NCI-H2081 treated with DMSO at 0.1 percent for 48 hours (cell line): Measurements from ENCODE around the gene HILPDA.
A peak's percentile ranks its signal among the peaks of the same experiment; 100 is the strongest.

Source experiments
- DNase-seq: peaks from one replicate; lab custom pipeline; 2025; lab: John Stamatoyannopoulos, UW

The HILPDA gene, protein sequence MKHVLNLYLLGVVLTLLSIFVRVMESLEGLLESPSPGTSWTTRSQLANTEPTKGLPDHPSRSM

GRCh38 chr7:128455543-128456254 lies at the start of gene HILPDA:
Gene HILPDA, plus strand, starts transcription at chr7:128455878. Its CDS starts 1,391 bp downstream, at chr7:128457269.
- DNase-seq: peak; percentile 64

DNA sequence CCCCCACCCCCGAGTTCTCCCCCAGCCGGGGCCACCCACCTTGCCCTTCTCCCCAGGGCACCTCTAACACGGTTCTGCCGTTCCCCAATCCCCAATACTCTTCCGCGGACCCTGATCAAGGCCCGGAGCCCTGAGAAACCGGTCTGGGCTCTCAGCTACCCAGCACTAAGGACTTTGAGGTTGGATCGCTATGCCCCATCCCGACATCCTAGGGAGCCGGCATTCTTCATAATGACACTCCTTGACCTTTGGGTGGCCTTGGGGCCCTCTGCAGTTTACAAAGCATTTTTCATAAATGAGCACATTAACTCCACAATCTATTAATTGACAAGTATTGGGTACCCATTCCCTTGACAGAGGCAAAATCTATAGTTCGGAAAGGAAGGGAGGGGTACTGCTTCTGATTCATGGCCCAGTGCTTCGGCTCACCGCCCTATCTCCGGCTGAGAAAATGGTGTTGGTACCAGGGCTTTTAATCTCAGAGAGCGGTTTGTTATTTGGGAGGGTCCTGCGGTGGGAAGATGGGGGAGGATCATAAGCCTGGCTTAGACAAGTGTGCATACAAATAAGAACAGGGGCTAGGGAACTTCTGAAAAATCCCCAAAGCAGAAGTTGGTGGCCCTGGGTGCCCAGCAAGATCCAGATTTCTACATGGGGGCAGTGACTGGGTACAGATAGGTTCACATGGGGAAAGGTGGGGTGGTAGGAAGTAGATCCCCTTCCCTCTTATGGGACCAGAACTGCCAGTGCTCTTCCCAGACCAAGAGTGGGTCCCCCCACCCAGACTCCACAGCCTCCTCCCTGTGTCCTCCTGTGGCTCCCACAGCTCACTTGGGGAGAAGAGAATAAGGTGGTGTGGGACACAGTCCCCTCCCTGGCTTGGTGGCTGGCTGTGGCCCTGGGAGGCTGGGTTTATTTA lies 49.1 kb upstream of the HILPDA start:
- no peak for DNase-seq

DNA sequence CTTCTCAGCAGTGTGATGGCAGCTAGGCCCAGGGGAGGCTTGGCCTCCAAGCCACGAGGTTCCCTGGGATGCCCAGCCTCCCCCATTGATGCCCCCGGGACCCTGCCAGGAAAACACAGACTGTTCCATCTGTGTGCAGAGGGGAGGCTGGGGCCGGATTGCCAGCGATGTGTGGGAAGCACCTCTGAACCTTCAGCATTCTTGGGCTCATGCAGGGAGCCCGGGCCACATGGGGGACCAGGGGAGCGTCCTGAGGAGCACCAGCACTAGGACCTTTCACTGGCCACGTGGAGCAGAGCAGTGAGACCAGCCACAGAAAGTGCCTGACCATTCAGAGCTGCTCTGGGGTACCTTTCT lies 48.5 kb upstream of the HILPDA start:
- DNase-seq: no peak

GRCh38 chr7:128407751-128408708 lies 47.6 kb upstream of the HILPDA start:
- DNase-seq: no peak

DNA sequence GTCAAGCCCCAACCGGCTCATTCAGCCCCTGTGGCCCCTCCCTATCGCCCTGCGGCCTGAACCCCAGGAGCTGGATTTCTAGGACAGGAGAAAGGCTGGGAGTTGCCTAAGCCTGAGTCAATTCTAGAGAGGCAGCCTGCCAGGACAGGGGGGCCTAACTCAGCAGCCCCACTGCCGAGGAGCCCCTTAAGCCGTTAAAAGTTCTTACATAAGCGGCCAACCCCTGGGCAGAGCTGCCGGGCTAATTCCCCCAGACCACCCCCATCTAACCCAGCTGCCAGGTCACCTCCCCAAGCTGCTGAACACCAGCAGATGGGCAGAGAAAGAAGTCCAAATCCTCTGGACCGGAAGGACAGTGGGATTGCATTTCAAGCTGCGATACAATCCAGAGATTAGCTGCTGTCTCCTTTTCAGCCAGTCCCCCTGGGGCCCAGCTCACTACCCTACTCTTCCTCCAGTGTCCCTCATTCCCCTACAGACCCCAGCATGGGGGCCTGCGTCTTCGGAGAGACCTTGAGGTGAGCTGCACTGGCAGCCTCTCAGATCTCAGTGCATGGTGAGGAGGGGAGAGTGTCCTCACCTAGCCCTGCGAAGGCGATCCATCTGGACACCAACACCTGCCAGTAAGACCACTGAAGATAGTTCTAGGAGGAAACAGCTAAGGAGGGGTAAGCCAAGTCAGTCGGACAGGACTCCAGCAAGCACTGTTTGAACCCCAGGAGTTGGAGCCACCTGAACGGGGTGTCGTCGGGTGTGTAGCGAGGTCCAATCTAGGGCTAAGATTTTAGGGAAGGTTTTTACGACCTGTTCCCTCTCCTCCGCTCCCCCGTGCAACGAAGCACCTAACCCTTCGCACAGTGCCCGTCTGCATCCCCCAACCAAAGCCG lies 46.7 kb upstream of the HILPDA start:
- no peak for DNase-seq

DNA sequence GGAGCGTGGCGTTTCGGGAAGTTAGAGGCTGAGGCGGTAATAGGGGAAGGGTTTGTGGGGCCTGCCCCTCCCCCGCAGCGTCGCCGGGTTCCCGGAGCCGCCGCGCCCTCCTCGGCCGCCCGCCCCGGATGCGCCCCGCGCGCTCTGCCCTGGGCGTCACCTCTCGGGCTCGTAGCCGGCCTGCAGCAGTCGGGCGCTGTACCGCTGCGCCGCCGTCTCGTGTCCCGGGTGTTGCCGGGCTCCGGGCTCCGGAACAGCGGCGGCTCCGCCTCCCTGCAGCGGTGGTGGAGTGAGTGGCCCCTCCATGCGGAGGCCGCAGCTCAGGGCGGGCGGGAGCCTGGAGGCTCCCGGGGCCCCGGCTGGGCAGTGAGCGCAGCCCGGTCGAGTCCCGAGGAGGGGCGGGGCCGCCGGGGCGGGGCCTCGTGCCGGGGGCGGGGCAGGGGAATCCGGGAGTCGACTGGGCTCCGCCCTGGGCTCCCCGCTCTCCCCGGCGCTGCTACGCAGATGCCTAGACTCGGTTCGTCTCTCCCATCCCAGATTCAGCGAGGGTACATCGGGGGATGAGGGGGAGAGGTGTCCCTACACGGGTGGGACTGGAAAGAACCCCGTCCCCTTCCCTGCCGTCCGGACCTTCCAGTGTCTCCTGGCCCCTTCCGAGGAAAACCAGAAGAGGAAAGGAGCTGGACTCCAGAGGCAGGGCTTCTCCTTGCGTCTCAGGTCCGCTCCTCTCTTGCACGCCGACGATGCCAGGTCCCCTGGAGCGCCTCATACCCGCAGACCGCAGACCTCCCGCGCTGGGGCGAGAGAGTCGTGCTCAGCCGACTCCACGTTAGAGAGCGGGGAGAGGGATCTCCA lies 45.9 kb upstream of the HILPDA start, which contains the start of gene IMPDH1:
IMPDH1 (minus strand) TSS at position 387 of the 855 bp plus-strand sequence; CDS start at position 306, 81 bp downstream.
- DNase-seq: no peak

DNA sequence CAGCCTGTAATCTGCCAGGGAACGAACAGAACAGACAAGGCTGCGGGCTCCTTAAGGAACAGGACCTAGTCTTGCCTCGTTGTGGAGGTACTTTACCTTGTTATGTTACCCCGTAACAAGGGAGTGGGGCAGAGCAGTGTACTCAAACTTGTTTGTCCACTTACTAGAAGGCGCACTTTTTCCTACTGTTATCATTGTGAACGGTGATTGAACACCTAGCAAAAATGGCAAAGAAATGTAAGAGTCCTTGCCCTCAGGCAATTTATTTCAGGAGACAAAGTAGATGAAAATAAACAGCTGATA lies 45.3 kb upstream of the HILPDA start:
- DNase-seq: no peak

- DNase-seq: no peak
Measured at GRCh38 chr7:128415217-128415785, 40.4 kb upstream of the HILPDA start.

GRCh38 chr7:128417071-128417470 lies 38.6 kb upstream of the HILPDA start:
- DNase-seq: no peak

GRCh38 chr7:128419257-128419656 lies 36.4 kb upstream of the HILPDA start:
- no peak for DNase-seq

DNA sequence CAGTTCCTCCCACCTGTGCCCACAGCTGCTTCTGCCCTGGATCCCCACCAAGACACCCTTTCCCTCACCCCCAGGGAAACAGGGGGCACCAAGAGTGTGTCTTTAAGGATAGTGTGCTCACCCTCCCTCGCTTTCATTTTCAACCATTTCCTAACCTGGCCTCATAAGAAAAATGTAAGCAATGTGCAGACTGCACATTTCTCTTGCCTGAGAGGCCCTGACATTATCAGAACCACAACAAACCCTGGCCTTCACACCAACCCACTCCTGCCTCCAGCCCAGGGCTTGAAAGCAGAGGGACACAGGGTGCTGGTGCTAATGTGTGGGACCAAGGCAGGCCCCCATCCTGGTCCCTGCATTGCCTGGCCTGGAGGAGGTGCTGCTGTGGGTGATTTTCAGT lies 34.9 kb upstream of the HILPDA start:
- no peak for DNase-seq

DNA sequence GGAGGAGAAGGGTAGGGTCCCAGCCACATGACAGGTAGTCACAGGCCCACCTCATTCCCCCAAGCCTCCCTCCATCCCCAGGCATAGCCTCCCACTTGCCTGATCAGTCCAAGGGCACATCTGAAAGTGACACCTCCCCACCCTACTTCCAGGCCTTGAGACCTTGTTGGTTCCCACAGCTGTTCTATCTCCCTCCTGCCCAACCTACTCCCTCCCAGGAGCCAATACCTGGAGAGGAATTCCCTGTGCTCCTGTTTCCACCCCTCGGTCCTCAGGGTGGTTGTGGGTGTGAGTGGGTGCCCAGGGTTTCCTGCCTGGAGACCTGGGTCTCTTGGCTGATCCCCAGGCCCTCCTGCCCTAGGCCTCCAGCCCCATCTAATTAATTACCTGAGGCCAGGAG lies 34.3 kb upstream of the HILPDA start:
- DNase-seq: no peak

DNA sequence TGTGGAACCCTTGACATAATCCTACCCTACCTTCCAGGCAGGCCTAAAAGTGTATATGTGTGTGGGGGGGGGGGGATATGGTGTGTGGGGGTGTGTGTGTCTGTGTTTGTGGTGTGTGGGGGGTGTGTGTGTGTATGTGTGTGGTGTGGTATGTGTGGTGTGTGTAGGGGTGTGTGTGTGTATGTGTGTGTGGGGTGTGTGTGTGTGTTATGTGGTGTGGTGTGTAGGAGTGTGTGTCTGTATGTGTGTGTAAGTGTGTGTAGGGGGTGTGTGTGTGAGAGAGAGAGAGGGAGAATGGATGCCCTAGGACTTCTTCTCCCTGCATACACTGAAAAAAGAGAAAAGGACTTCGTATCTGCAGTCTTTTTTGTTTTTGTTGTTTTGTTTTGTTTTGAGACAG lies 33.6 kb upstream of the HILPDA start:
- no peak for DNase-seq

GRCh38 chr7:128422842-128423241 lies 32.8 kb upstream of the HILPDA start:
- no peak for DNase-seq

GRCh38 chr7:128424686-128425275 lies 30.9 kb upstream of the HILPDA start:
- no peak for DNase-seq

- no peak for DNase-seq
Measured at GRCh38 chr7:128425850-128426249, 29.8 kb upstream of the HILPDA start.

DNA sequence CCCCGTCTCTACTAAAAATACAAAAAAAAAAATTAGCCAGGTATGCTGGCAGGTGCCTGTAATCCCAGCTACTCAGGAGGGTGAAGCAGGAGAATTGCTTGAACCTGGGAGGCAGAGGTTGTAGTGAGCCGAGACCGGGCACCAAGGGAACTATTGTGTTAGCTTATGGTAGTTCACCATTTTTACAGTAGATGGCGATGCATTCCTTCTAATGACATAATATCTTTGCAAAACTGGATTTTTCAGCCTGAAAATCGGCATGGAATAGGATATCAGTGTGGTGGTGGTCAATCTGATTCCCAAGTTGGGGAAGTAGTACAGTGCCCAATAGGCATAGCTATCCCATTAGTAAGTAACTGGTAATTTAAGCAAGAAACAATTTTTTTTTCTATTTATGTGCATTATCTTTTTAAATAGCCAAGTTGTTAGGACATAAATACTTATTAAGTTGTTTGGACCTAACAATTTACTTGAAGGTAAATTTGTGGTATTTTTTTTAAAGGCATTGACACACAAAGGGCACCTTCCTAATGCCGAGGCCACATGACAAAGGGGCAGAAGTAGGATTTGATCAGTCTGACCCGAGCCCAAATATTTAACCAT lies 28.3 kb upstream of the HILPDA start:
- no peak for DNase-seq

DNA sequence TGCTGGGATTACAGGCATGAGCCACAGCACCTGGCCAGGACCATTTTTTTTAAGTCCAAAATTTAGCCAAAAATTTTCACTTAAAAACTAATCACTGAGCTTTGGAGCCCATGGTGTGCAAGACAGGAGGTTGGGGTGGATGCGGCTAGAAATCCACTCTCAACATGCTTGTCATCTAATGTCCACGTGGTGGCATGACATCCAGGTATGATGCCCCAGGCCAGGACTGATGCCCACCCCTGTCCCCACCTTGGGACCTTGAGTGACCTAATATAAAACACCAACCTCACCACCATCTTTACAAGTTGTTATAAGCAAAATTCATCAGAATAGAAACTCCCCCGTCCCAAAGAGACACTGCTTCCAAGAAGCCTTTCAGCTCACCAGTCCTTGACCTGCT lies 25.5 kb upstream of the HILPDA start:
- no peak for DNase-seq

GRCh38 chr7:128431221-128431620 lies 24.5 kb upstream of the HILPDA start:
- no peak for DNase-seq
